ENCODE data around the gene MPDZ.

MPDZ gene

DNA sequence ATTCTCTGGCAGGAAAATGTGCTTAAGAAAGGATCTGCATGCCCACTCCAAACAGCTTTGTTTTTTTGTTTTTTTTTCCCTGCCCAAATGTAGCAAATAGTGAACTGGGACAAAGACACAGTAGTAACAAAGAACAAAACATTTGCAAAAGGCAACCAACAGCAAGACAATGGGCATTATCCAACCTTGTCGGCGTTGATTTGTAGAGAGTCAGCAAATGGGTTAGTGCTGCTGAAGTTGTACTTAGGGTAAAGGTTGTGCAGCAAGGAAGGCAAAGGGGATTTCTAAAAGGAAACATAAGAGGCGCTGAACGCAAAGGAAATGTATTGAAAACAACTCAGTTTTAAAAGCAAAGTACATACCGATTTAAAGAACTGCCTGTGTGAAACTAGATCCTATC lies 136.2 kb downstream of the MPDZ start:
- Histone ChIP-seq H3K9me3 (ENCODE audit: control insufficient read depth in 1 of 2, low read length in 2 of 2) (no peaks in the 10 kb centered on the region), H3K4me3 (ENCODE audit: low read depth in 1 of 2, low read length in 2 of 2) (no peak overlapping the region), H3K4me1 (ENCODE audit: control insufficient read depth in 1 of 2, insufficient read depth in 2 of 2, low read length in 2 of 2) (no peaks in the 10 kb centered on the region), H3K27me3 (ENCODE audit: control insufficient read depth in 1 of 2, insufficient read depth in 2 of 2, low read length in 2 of 2) (no peaks in the 10 kb centered on the region), H3K9ac (ENCODE audit: low read depth in 1 of 2, low read length in 2 of 2) (no peak overlapping the region), H3K27ac (ENCODE audit: low read depth, low read length) (no peak overlapping the region), H3K36me3 (ENCODE audit: control insufficient read depth in 1 of 2, insufficient read depth in 2 of 2, low read length in 2 of 2) (no peaks in the 10 kb centered on the region)

DNA sequence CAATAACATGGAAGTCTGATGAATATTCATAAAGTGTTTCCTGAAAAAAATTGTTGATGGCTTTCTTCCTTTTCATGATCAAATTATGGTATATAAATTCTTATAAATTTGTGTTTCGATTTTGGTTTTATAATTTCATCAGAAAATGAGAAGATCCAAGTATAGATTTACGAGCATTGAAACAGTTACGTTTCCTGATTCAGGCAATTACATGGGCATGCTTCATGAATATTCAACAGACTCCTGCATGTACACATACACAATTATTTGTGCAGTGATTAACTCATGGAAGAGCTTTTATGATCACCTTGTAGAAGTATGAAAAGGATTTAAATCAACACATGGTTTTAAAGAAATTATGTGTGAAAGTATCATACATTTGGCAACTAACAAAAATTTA lies 136.7 kb downstream of the MPDZ start:
- Histone ChIP-seq H3K4me1 (ENCODE audit: control insufficient read depth in 1 of 2, insufficient read depth in 2 of 2, low read length in 2 of 2) (no peaks in the 10 kb centered on the region), H3K9me3 (ENCODE audit: control insufficient read depth in 1 of 2, low read length in 2 of 2) (no peaks in the 10 kb centered on the region), H3K27me3 (ENCODE audit: control insufficient read depth in 1 of 2, insufficient read depth in 2 of 2, low read length in 2 of 2) (no peaks in the 10 kb centered on the region), H3K36me3 (ENCODE audit: control insufficient read depth in 1 of 2, insufficient read depth in 2 of 2, low read length in 2 of 2) (no peaks in the 10 kb centered on the region), H3K27ac (ENCODE audit: low read depth, low read length) (no peak overlapping the region), H3K9ac (ENCODE audit: low read depth in 1 of 2, low read length in 2 of 2) (no peak overlapping the region), H3K4me3 (ENCODE audit: low read depth in 1 of 2, low read length in 2 of 2) (no peak overlapping the region)

DNA sequence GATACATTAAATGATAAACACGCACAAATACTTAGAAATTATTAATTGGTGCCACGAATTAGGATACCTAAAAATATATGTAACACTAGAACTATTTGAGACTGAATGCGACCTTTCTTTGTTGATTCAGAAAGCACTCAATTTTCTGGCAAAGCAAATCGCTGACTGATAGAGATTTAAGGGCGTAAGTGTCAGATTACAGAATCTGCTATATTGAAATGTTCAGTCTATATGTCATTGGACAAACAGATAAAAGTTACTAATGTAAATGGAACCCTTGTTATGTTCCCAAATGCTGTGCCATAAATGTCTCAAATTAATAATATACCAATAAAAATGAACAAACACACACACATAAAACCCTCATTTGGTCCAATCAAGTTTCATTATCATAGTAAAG lies 137.9 kb downstream of the MPDZ start:
- no peaks in the 10 kb centered on the region for H3K4me1 ChIP-seq (ENCODE audit: control insufficient read depth in 1 of 2, insufficient read depth in 2 of 2, low read length in 2 of 2)
- H3K36me3 ChIP-seq (ENCODE audit: control insufficient read depth in 1 of 2, insufficient read depth in 2 of 2, low read length in 2 of 2), result no peaks in the 10 kb centered on the region
- H3K4me3 ChIP-seq (ENCODE audit: low read depth in 1 of 2, low read length in 2 of 2), result no peak overlapping the region
- no peaks in the 10 kb centered on the region for H3K9me3 ChIP-seq (ENCODE audit: control insufficient read depth in 1 of 2, low read length in 2 of 2)
- no peaks in the 10 kb centered on the region for H3K27me3 ChIP-seq (ENCODE audit: control insufficient read depth in 1 of 2, insufficient read depth in 2 of 2, low read length in 2 of 2)
- no peak overlapping the region for H3K27ac ChIP-seq (ENCODE audit: low read depth, low read length)
- no peak overlapping the region for H3K9ac ChIP-seq (ENCODE audit: low read depth in 1 of 2, low read length in 2 of 2)

DNA sequence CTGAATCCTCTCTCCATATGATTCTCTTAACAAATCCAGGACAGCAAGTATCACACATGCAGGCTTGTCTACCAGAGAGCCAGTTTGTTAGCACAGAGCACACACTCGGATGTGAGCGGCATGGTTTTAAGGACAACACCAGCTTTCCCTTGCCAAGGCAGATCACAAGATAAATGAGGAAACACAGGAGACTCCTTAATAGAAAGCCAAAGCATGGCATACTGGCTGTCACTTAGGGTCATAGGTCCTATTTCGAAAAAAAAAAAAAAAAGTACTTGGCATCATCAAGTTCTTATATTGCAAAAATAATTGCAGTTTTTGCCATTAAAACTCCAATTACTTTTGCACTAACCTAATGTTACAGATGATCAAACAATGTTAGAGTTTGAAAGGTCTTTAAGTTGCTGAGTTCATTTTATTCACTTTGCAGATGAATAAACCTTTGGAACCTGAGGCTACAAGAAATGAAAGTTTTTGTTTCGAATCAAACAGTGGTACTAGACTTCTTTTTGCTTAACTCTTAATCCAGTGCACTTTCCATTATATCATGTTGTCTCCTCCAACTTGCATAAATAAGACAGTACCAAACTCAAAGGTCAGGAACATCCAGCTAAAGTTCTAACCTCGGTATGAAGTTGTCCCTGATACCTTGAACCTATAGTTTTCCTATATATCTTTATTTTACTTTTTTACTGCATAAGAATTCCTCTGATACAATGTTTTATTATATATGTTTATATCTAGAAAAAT lies 138.5 kb downstream of the MPDZ start:
- Histone ChIP-seq H3K36me3 (ENCODE audit: control insufficient read depth in 1 of 2, insufficient read depth in 2 of 2, low read length in 2 of 2) (no peaks in the 10 kb centered on the region), H3K27ac (ENCODE audit: low read depth, low read length) (no peak overlapping the region), H3K4me3 (ENCODE audit: low read depth in 1 of 2, low read length in 2 of 2) (no peak overlapping the region), H3K9ac (ENCODE audit: low read depth in 1 of 2, low read length in 2 of 2) (no peak overlapping the region), H3K9me3 (ENCODE audit: control insufficient read depth in 1 of 2, low read length in 2 of 2) (no peaks in the 10 kb centered on the region), H3K27me3 (ENCODE audit: control insufficient read depth in 1 of 2, insufficient read depth in 2 of 2, low read length in 2 of 2) (no peaks in the 10 kb centered on the region), H3K4me1 (ENCODE audit: control insufficient read depth in 1 of 2, insufficient read depth in 2 of 2, low read length in 2 of 2) (no peaks in the 10 kb centered on the region)

- H3K27me3 ChIP-seq (ENCODE audit: control insufficient read depth in 1 of 2, insufficient read depth in 2 of 2, low read length in 2 of 2), result no peaks in the 10 kb centered on the region
- H3K4me3 ChIP-seq (ENCODE audit: low read depth in 1 of 2, low read length in 2 of 2), result no peak overlapping the region
- no peaks in the 10 kb centered on the region for H3K9me3 ChIP-seq (ENCODE audit: control insufficient read depth in 1 of 2, low read length in 2 of 2)
- H3K27ac ChIP-seq (ENCODE audit: low read depth, low read length), result no peak overlapping the region
- no peaks in the 10 kb centered on the region for H3K4me1 ChIP-seq (ENCODE audit: control insufficient read depth in 1 of 2, insufficient read depth in 2 of 2, low read length in 2 of 2)
- H3K9ac ChIP-seq (ENCODE audit: low read depth in 1 of 2, low read length in 2 of 2), result no peak overlapping the region
- no peaks in the 10 kb centered on the region for H3K36me3 ChIP-seq (ENCODE audit: control insufficient read depth in 1 of 2, insufficient read depth in 2 of 2, low read length in 2 of 2)
These were observed 139.8 kb downstream of the MPDZ start for GRCh38 chr9:13139641-13140171.

DNA sequence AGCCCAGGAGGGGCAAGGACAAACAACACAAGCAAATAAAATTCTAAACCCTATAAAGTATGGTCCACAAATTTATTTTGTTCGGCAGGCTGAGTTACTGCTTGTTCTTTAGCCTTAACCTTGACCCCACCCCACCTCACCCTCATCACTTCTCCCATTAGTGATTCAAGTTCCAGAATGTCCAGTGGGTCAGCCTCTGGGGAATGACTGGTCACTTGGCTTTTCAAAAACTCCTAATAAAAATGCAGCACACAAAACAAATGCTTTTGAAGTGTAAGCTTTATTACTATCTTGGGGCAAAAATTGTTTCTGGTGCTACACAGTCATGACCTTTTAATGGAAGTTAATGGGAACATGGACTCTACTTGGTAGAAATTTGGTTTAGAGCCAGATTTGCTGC lies 142.1 kb downstream of the MPDZ start:
- H3K36me3 ChIP-seq (ENCODE audit: control insufficient read depth in 1 of 2, insufficient read depth in 2 of 2, low read length in 2 of 2), result no peaks in the 10 kb centered on the region
- no peak overlapping the region for H3K27ac ChIP-seq (ENCODE audit: low read depth, low read length)

DNA sequence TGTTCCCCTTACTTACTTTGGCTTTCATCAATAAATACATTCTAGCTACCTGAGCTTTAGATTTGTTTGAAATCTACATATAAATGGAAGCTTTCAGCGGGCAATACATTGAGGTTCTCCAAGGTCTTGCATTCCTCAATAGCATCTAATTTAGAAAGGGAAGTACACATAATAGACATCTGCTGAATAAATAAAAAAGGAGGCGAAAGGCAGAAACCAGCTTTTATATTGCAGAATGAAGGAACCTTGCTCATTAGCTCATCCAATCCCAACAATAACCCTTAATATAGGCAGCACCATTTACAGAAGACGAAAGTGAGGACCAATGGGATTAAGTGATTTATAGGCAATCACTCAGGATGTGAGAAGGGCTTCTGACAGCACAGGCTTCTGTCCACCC lies 147.5 kb downstream of the MPDZ start:
- H3K27me3 ChIP-seq (ENCODE audit: control insufficient read depth in 1 of 2, insufficient read depth in 2 of 2, low read length in 2 of 2), result no peaks in the 10 kb centered on the region
- no peak overlapping the region for H3K4me3 ChIP-seq (ENCODE audit: low read depth in 1 of 2, low read length in 2 of 2)
- H3K9ac ChIP-seq (ENCODE audit: low read depth in 1 of 2, low read length in 2 of 2), result no peak overlapping the region
- H3K4me1 ChIP-seq (ENCODE audit: control insufficient read depth in 1 of 2, insufficient read depth in 2 of 2, low read length in 2 of 2), result no peaks in the 10 kb centered on the region
- no peak overlapping the region for H3K27ac ChIP-seq (ENCODE audit: low read depth, low read length)
- no peaks in the 10 kb centered on the region for H3K36me3 ChIP-seq (ENCODE audit: control insufficient read depth in 1 of 2, insufficient read depth in 2 of 2, low read length in 2 of 2)
- no peaks in the 10 kb centered on the region for H3K9me3 ChIP-seq (ENCODE audit: control insufficient read depth in 1 of 2, low read length in 2 of 2)

More for the DNA sequence above, 142.1 kb downstream of the MPDZ start:
- no peak overlapping the region for H3K4me3 ChIP-seq (ENCODE audit: low read depth in 1 of 2, low read length in 2 of 2)
- no peaks in the 10 kb centered on the region for H3K27me3 ChIP-seq (ENCODE audit: control insufficient read depth in 1 of 2, insufficient read depth in 2 of 2, low read length in 2 of 2)
- H3K4me1 ChIP-seq (ENCODE audit: control insufficient read depth in 1 of 2, insufficient read depth in 2 of 2, low read length in 2 of 2), result no peaks in the 10 kb centered on the region
- H3K9ac ChIP-seq (ENCODE audit: low read depth in 1 of 2, low read length in 2 of 2), result no peak overlapping the region
- no peaks in the 10 kb centered on the region for H3K9me3 ChIP-seq (ENCODE audit: control insufficient read depth in 1 of 2, low read length in 2 of 2)

DNA sequence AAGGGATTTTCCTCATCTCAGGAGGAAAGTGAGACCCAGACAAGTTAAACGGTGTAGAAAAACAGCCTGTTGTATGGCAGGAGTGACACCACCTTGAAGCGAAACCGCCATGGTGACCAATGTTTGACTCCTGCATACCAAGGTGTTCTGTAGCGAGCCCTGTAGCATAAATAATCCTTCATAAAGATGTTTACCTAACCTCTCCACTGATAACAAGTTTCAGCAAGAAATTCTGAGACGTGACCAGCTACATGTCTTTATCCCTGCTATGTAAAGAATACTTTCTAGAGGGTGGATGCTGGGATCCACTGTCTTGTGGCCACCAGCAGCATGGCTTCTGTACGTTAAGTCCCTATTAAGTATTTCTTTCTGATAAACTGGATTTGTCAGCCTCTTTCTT lies 148.1 kb downstream of the MPDZ start:
- no peaks in the 10 kb centered on the region for H3K4me1 ChIP-seq (ENCODE audit: control insufficient read depth in 1 of 2, insufficient read depth in 2 of 2, low read length in 2 of 2)
- H3K9me3 ChIP-seq (ENCODE audit: control insufficient read depth in 1 of 2, low read length in 2 of 2), result no peaks in the 10 kb centered on the region
- no peaks in the 10 kb centered on the region for H3K36me3 ChIP-seq (ENCODE audit: control insufficient read depth in 1 of 2, insufficient read depth in 2 of 2, low read length in 2 of 2)
- no peak overlapping the region for H3K9ac ChIP-seq (ENCODE audit: low read depth in 1 of 2, low read length in 2 of 2)
- H3K27ac ChIP-seq (ENCODE audit: low read depth, low read length), result no peak overlapping the region
- no peaks in the 10 kb centered on the region for H3K27me3 ChIP-seq (ENCODE audit: control insufficient read depth in 1 of 2, insufficient read depth in 2 of 2, low read length in 2 of 2)
- H3K4me3 ChIP-seq (ENCODE audit: low read depth in 1 of 2, low read length in 2 of 2), result no peak overlapping the region

DNA sequence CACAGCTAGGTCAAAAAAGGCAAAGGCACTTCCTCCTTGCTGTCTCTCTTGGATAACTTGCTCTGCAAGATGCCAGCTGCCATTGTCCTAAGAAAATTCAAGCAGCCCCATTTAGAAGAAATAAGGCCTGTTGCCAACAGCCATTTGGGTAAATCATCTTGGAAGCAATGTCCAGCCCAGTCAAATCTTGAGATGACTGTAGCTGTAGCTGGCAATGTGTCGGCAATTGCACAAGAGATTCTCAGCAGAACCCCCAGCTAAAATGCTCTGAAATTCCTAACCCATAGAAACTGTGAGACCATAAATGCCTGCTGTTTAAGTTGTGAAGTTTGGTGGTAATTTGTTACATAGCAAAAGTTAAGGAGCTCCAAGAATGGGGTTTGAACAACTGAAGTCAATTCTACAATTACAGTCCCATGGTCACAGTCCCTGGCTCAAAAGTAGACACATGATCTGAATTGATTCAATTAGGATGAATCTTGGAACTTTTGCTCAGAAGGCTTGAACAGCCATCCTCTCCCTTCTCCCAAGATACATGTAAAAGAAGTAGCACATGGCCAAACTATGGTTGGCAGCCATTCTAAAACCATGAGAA lies 151.1 kb downstream of the MPDZ start:
- H3K36me3 ChIP-seq (ENCODE audit: control insufficient read depth in 1 of 2, insufficient read depth in 2 of 2, low read length in 2 of 2), result no peaks in the 10 kb centered on the region
- no peak overlapping the region for H3K4me3 ChIP-seq (ENCODE audit: low read depth in 1 of 2, low read length in 2 of 2)
- no peaks in the 10 kb centered on the region for H3K4me1 ChIP-seq (ENCODE audit: control insufficient read depth in 1 of 2, insufficient read depth in 2 of 2, low read length in 2 of 2)
- H3K27ac ChIP-seq (ENCODE audit: low read depth, low read length), result no peak overlapping the region
- no peak overlapping the region for H3K9ac ChIP-seq (ENCODE audit: low read depth in 1 of 2, low read length in 2 of 2)
- no peaks in the 10 kb centered on the region for H3K9me3 ChIP-seq (ENCODE audit: control insufficient read depth in 1 of 2, low read length in 2 of 2)
- no peaks in the 10 kb centered on the region for H3K27me3 ChIP-seq (ENCODE audit: control insufficient read depth in 1 of 2, insufficient read depth in 2 of 2, low read length in 2 of 2)

DNA sequence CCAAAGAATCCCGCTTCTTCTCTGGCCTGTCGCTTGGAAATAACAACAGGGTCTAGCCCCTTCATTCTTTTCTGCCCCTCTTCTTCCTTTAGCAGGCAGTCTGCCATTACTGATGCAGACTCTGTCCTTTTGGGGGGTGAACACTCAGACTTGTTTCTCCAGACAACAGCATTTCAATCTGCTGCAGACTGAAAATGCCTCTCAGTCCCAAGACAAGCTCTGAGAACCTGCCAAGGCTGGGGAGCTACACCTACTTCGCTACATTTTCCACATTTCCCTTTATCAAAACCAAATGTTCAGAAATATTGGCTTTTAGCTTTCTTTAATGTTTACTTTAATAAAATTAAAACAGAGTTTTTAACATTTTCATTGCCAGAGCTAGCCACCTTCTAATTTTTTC lies 152.4 kb downstream of the MPDZ start:
- no peak overlapping the region for H3K9ac ChIP-seq (ENCODE audit: low read depth in 1 of 2, low read length in 2 of 2)
- H3K27ac ChIP-seq (ENCODE audit: low read depth, low read length), result no peak overlapping the region
- no peak overlapping the region for H3K4me3 ChIP-seq (ENCODE audit: low read depth in 1 of 2, low read length in 2 of 2)
- H3K36me3 ChIP-seq (ENCODE audit: control insufficient read depth in 1 of 2, insufficient read depth in 2 of 2, low read length in 2 of 2), result no peaks in the 10 kb centered on the region
- no peaks in the 10 kb centered on the region for H3K4me1 ChIP-seq (ENCODE audit: control insufficient read depth in 1 of 2, insufficient read depth in 2 of 2, low read length in 2 of 2)
- no peaks in the 10 kb centered on the region for H3K9me3 ChIP-seq (ENCODE audit: control insufficient read depth in 1 of 2, low read length in 2 of 2)
- H3K27me3 ChIP-seq (ENCODE audit: control insufficient read depth in 1 of 2, insufficient read depth in 2 of 2, low read length in 2 of 2), result no peaks in the 10 kb centered on the region
